ENCODE measurements around the gene XRN2.

Gene XRN2

GRCh38 chr20:21336455-21337151, 33.5 kb downstream of the XRN2 start:
- no peak for TF ChIP-seq CTCF (IDR thresholded peaks at IDR 0.05; ENCODE audit: low read depth, low read length)

DNA sequence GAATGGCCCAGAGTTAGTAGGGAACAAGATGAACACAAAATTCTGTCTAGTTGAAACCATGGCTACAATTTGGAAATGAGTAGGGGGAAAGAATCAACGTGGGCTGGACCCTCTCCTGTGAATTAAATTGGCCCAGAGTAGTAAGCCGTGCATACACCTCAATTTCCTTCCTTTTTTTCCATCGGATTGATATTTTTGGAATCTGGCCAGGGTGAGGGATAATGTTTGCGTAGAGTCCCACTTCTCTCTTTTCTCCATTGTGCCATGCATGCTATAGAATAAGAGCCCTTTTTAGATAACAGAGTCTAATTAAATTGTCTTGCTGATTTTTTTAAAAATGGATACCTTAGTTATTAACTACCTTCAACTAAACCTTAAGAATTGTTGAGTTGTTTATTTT, 35.2 kb downstream of the XRN2 start:
- TF ChIP-seq CTCF (IDR thresholded peaks at IDR 0.05; ENCODE audit: low read depth, low read length), result no peak
- no peak overlapping the region for H3K4me3 ChIP-seq (ENCODE audit: low read depth, low read length)

More at GRCh38 chr20:21336455-21337151, 33.5 kb downstream of the XRN2 start:
- no peak overlapping the region for H3K4me3 ChIP-seq (ENCODE audit: low read depth, low read length)

DNA sequence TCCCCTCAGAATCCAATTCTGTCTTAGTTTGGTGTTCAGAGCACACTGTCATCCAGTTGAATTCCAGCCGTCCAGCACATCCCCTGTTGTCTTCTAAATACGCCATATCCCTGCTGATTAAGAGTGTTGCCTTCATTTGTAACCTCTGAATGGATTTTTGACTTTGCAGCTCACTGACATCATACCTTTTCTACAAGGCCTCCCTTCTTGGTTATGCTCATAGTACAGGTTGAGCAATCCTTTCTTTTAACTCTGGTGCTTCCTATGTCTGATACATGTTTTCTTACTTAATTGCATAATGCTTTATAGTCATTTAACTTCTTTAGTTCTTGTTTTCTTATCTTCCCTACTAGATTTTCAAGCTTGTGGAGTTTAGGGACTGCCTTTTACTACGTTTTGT, 36.4 kb downstream of the XRN2 start:
- no peak for TF ChIP-seq CTCF (IDR thresholded peaks at IDR 0.05; ENCODE audit: low read depth, low read length)
- no peak overlapping the region for H3K4me3 ChIP-seq (ENCODE audit: low read depth, low read length)

DNA sequence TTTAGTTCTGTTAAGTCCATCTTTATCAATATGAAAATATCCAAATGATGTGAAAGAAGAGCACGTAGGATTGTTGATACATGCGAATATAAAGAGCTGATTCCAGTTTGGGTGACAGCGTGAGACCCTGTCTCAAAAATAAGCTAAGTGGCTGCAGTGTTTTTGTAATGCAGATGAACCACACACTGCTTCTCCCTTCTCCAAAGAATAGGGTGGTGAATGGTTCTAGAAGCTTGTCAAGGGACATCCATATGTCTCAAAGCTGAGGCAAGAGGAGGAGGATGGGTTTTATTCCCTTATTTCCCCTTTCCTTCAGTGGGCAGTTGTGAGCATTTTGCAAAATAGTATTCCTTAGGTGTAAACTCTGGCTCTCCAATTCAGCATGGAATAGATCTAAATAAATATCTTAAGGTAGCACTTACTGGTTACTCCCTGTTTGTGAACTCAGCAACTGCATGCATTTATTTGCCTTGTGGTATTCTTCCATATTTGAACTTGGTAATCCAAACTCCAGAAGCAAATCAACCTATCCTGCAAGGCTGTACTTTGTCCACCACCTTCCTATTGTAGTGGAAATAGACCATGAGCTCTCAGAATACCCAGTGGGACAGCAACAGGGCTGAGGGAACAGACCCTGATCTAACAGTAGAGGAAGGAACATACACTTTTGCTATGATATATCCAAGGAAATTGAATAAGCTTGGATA, 38.0 kb downstream of the XRN2 start:
- TF ChIP-seq CTCF (IDR thresholded peaks at IDR 0.05; ENCODE audit: low read depth, low read length), result no peak
- H3K4me3 ChIP-seq (ENCODE audit: low read depth, low read length), result no peak overlapping the region

DNA sequence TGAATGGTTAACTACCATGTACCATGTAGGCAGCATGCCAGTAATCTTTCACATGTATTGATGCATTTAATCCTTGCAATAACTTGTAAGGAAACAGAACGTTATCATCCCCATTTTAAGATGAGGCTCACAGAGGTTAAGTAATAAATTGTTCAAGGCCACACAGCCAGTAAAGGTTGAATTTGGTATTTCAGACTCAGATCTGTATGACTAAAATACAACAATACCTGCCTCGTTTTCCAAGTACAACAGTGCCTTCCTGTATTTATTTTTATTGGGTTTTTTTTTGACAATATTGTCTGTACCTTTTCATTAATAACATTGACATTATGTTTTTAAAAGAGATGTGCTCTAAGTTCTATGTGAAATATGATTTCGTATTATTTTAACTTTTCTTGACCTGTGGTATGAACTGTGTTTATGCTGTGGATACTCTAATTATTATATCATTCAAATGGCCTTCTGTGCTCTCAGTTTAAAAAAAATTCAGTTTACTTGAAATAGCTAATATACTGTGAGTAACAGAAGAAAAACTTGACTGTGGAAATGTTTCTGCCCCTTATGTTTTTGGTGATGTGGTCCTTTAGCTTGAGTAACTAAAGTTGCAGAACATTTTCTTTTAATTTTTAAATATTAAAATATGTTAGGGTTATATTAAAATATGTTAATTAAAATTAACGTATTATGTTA, 39.7 kb downstream of the XRN2 start:
- no peak for TF ChIP-seq CTCF (IDR thresholded peaks at IDR 0.05; ENCODE audit: low read depth, low read length)
- H3K4me3 ChIP-seq (ENCODE audit: low read depth, low read length), result no peak overlapping the region

DNA sequence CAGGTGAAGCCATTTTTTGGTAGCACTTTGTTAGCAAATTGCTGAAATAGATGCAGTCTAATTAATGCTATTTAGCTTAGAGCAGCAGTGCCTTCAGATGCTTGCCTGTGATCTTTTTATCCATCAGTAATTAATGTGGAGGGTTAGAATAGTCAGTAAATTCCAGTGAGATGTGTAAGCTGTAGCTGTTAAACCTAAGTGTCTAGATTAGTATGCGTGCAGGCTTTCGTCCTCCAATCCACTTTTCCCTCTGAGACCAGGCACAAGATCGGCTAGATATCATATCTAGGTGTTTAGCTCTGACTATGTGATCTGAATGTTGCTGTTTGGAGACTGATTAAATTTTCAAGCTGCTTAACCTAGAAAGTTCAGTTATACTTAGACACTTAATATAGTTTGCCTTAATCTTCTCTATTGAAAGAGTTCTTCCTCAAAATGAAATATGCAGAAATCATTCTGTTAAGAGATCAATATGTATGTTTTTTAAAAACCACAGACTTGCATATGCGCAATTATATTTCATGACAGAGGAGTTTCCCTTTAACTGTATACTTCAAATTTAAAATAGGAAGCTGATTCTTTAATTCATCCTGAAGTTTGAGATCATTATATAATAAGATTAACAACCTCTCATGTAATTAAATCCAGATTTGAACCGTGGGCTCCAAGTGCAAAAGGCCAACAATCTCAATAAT, 41.2 kb downstream of the XRN2 start:
- no peak for TF ChIP-seq CTCF (IDR thresholded peaks at IDR 0.05; ENCODE audit: low read depth, low read length)
- H3K4me3 ChIP-seq (ENCODE audit: low read depth, low read length), result no peak overlapping the region

Measured in WI38 (cell line).